GM23248 (cell line): ENCODE results near the gene RAB37. TPM values are rescaled to one million over a fixed set of nuclear protein-coding genes. Genes with fewer than 3 reads are reported as not detected.

ENCODE experiments used
- DNase-seq: peaks from one replicate; pipeline ENCODE4 v3.0.0-alpha.2; 2015
- H2AFZ ChIP-seq: fragments of 200-600 bp; sonication (generic); 2 replicates; pipeline ENCODE4 v1.6.1; 2016; ENCODE audit warnings: antibody characterized with exemption
- H3F3A ChIP-seq: fragments of 200-600 bp; sonication (generic); 2 replicates; pipeline ENCODE4 v1.6.1; 2016; ENCODE audit warnings: mild to moderate bottlenecking, antibody characterized with exemption, mixed run types; ENCODE audit not compliant: insufficient read depth
- H3K27ac ChIP-seq: fragments of 200-600 bp; sonication (generic); 2 replicates; pipeline ENCODE4 v1.5.1; 2016; ENCODE audit warnings: mild to moderate bottlenecking
- H3K27me3 ChIP-seq: fragments of 200-600 bp; sonication (generic); replicated peaks from 2 replicates; pipeline ENCODE4 v1.6.1; 2016; ENCODE audit warnings: mild to moderate bottlenecking; ENCODE audit not compliant: insufficient read depth
- H3K36me3 ChIP-seq: fragments of 200-600 bp; sonication (generic); 2 replicates; pipeline ENCODE4 v1.6.1; 2016; ENCODE audit warnings: low read depth, mild to moderate bottlenecking
- H3K4me1 ChIP-seq: fragments of 200-600 bp; sonication (generic); 2 replicates; pipeline ENCODE4 v1.6.1; 2016; ENCODE audit warnings: mild to moderate bottlenecking; ENCODE audit not compliant: insufficient read depth
- H3K4me2 ChIP-seq: fragments of 200-600 bp; sonication (generic); one replicate; pipeline ENCODE4 v1.6.1; 2016; ENCODE audit warnings: mild to moderate bottlenecking; ENCODE audit not compliant: unreplicated experiment
- H3K4me3 ChIP-seq: fragments of 200-600 bp; sonication (generic); 2 replicates; pipeline ENCODE4 v1.5.1; 2016; ENCODE audit warnings: mild to moderate bottlenecking
- H3K79me2 ChIP-seq: fragments of 200-600 bp; sonication (generic); 2 replicates; pipeline ENCODE4 v1.6.1; 2016; ENCODE audit warnings: mild to moderate bottlenecking; ENCODE audit not compliant: insufficient read depth
- H3K9ac ChIP-seq: fragments of 200-600 bp; sonication (generic); 2 replicates; pipeline ENCODE4 v1.6.1; 2016; ENCODE audit warnings: mild to moderate bottlenecking
- H3K9me2 ChIP-seq: fragments of 200-600 bp; sonication (generic); 2 replicates; pipeline ENCODE4 v1.6.1; 2016; ENCODE audit warnings: mixed run types, mild to moderate bottlenecking, moderate library complexity; ENCODE audit not compliant: insufficient read depth
- H3K9me3 ChIP-seq: fragments of 200-600 bp; sonication (generic); one replicate; pipeline ENCODE4 v1.6.1; 2017; ENCODE audit warnings: low read depth
- H4K20me1 ChIP-seq: fragments of 200-600 bp; sonication (generic); 2 replicates; pipeline ENCODE4 v1.6.0; 2016; ENCODE audit not compliant: insufficient read depth
- EZH2 ChIP-seq: fragments of 200-600 bp; sonication (generic); IDR thresholded peaks from 2 replicates; pipeline ENCODE4 v1.6.1; 2018; ENCODE audit warnings: antibody characterized with exemption, mild to moderate bottlenecking; ENCODE audit not compliant: insufficient read depth, poor library complexity, severe bottlenecking
- EZH2phosphoT487 ChIP-seq: fragments of 200-600 bp; sonication (generic); IDR thresholded peaks from 2 replicates; pipeline ENCODE4 v1.6.1; 2018; ENCODE audit warnings: antibody characterized with exemption, moderate library complexity, mild to moderate bottlenecking, low read depth; ENCODE audit not compliant: insufficient read depth
- WGBS, 2 experiments: methylation state at CpG; one replicate each; pipeline ENCODE4 v1.1.6; 2015 to 2017; ENCODE audit warnings: low lambda C conversion rate in 2 of 2, low coverage in 1 of 2; ENCODE audit errors: missing lambda C conversion rate in 2 of 2; 5-methylcytosine and 5-hydroxymethylcytosine counted together
- in situ Hi-C: fragments of 300-500 bp; cut with MboI; formaldehyde crosslinking; loops from 2 replicates; pipeline ENCODE4 v1.15.0; 2020
- polyA plus RNA-seq: library from polyadenylated mRNA; unstranded; fragments of >200 nt; fragmentation: Nextera tagmentation; extraction: Ambion mirVana; gene quantifications from 2 replicates; pipeline ENCODE4 v1.2.1, GENCODE V29; 2016
- total RNA-seq: library from RNA; depleted of rRNA; stranded (reverse); fragments of >200 nt; shearing (Covaris generic); gene quantifications from 2 replicates; pipeline ENCODE4 v1.2.3, GENCODE V29; 2014

RAB37 gene
- total and polyA plus RNA-seq, 2 experiments from 2014 or later: 0.11 TPM; not detected in 1

GRCh38 chr17:74749279-74750038 is 12.4 kb downstream of the RAB37 start:
- TF ChIP-seq EZH2phosphoT487 (no peak), EZH2 (no peak)
- Histone ChIP-seq H3K4me2 (peak overlapping the region; percentile 81), H3K27ac (no peak overlapping the region), H3K79me2 (no peaks in the 10 kb centered on the region), H2AFZ (peak overlapping the region; percentile 85), H3F3A (no peaks in the 10 kb centered on the region), H3K4me1 (no peaks in the 10 kb centered on the region), H3K9me2 (no peaks in the 10 kb centered on the region), H3K9me3 (no peaks in the 10 kb centered on the region), H3K36me3 (no peaks in the 10 kb centered on the region), H4K20me1 (no peaks in the 10 kb centered on the region), H3K4me3 (peak overlapping the region; percentile 76), H3K27me3 (no peaks in the 10 kb centered on the region), H3K9ac (peak overlapping the region; percentile 41; the same call in 1 of the 2 replicates)
- 30 to 35% methylated on average over 31 to 46 of the region's 46 CpGs for WGBS, 2 experiments
- peak; percentile 19 for DNase-seq
- in situ Hi-C loops: loop anchor here (10.0 kb wide), 1 partner anchor 115 kb away; no protein-coding TSS in a partner anchor

- TF ChIP-seq EZH2 (no peak), EZH2phosphoT487 (no peak)
- no peaks in the 10 kb centered on the region for H3K4me1 ChIP-seq
- H3K9ac ChIP-seq: no peak overlapping the region
Measured at GRCh38 chr17:74750039-74750326, 12.9 kb downstream of the RAB37 start.

GRCh38 chr17:74750327-74751069 is 13.4 kb downstream of the RAB37 start:
- no peak for DNase-seq
- no peaks in the 10 kb centered on the region for H3K27me3 ChIP-seq
- no peak for TF ChIP-seq EZH2
- H3K9me2 ChIP-seq: no peaks in the 10 kb centered on the region
- no peak overlapping the region for H3K9ac ChIP-seq
- no peaks in the 10 kb centered on the region for H3K79me2 ChIP-seq
- no peak overlapping the region for H3K4me3 ChIP-seq
- no peaks in the 10 kb centered on the region for H3K4me1 ChIP-seq
- no peaks in the 10 kb centered on the region for H4K20me1 ChIP-seq
- H3F3A ChIP-seq: no peaks in the 10 kb centered on the region
- in situ Hi-C loops: no loop called here
- 89% methylated on average over 13 of the region's 13 CpGs for WGBS, 2 experiments
- H3K9me3 ChIP-seq: no peaks in the 10 kb centered on the region
- H2AFZ ChIP-seq: no peak overlapping the region
- H3K27ac ChIP-seq: no peak overlapping the region
- no peak overlapping the region for H3K4me2 ChIP-seq
- H3K36me3 ChIP-seq: no peaks in the 10 kb centered on the region

More at GRCh38 chr17:74750039-74750326, 12.9 kb downstream of the RAB37 start:
- H3K4me2 ChIP-seq: no peak overlapping the region
- H3K9me2 ChIP-seq: no peaks in the 10 kb centered on the region
- no peaks in the 10 kb centered on the region for H4K20me1 ChIP-seq
- H3K27me3 ChIP-seq: no peaks in the 10 kb centered on the region
- no peak overlapping the region for H2AFZ ChIP-seq
- no peaks in the 10 kb centered on the region for H3K9me3 ChIP-seq
- H3K27ac ChIP-seq: no peak overlapping the region
- in situ Hi-C loops: no loop called here
- no peaks in the 10 kb centered on the region for H3K79me2 ChIP-seq
- no peak for DNase-seq
- no peaks in the 10 kb centered on the region for H3F3A ChIP-seq
- WGBS, 2 experiments: 94 to 100% methylated on average over 6 of the region's 6 CpGs
- H3K4me3 ChIP-seq: no peak overlapping the region; the same call in 1 of the 2 replicates
- no peaks in the 10 kb centered on the region for H3K36me3 ChIP-seq

DNA sequence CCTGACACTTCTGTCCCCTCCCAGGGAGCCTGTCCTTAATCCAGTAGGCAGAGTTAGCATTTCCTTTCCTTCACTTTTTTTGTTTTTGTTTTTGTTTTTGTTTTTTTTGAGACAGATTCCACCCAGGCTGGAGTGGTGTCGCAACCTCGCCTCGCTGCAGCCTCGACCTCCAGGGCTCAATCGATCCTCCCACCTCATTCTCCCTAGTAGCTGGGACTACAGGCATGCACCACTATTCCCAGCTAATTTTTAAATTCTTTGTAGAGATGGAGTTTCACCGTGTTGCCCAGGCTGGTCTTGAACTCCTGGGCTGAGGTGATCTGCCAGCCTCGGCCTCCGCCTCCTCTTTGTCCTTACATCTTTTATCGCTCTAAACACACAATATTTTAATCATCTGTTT is 15.4 kb downstream of the RAB37 start:
- 82 to 83% methylated on average over 9 of the region's 9 CpGs for WGBS, 2 experiments
- H4K20me1 ChIP-seq: no peaks in the 10 kb centered on the region
- no peaks in the 10 kb centered on the region for H3K79me2 ChIP-seq
- no peaks in the 10 kb centered on the region for H3K4me1 ChIP-seq
- no peak overlapping the region for H3K4me3 ChIP-seq
- H3K4me2 ChIP-seq: no peak overlapping the region
- H2AFZ ChIP-seq: no peak overlapping the region
- H3F3A ChIP-seq: no peaks in the 10 kb centered on the region
- in situ Hi-C loops: no loop called here
- no peaks in the 10 kb centered on the region for H3K27me3 ChIP-seq
- no peak for DNase-seq
- TF ChIP-seq EZH2phosphoT487: no peak
- no peaks in the 10 kb centered on the region for H3K9me2 ChIP-seq
- no peaks in the 10 kb centered on the region for H3K36me3 ChIP-seq
- no peak overlapping the region for H3K9ac ChIP-seq
- no peaks in the 10 kb centered on the region for H3K9me3 ChIP-seq
- H3K27ac ChIP-seq: no peak overlapping the region
